Activated B cell treated with CpG ODN at 0.5 μM for 24 hours (primary cell): Measurements from ENCODE around the gene SDK2. TPM values are rescaled to one million over a fixed set of nuclear protein-coding genes. Genes with fewer than 3 reads are reported as not detected.
A peak's percentile ranks its signal among the peaks of the same experiment; 100 is the strongest.

Experiments used
- ATAC-seq: fragments of 200-7000 bp; cut with Tn5 transposase; one replicate; pipeline ENCODE4 v1.10.0; 2021; ENCODE audit warnings: low read depth, mild to moderate bottlenecking, moderate library complexity
- CTCF ChIA-PET: fragments of 350-600 bp; sonication (Branson Sonifier 250); formaldehyde crosslinking; loops from one replicate; lab custom pipeline; 2021; ENCODE audit warnings: antibody characterized with exemption; lab: Charles Lee
- POLR2A ChIA-PET: fragments of 350-600 bp; sonication (Branson Sonifier 250); formaldehyde crosslinking; loops from one replicate; lab custom pipeline; 2021; ENCODE audit warnings: antibody characterized with exemption; lab: Charles Lee
- DNase-seq: peaks from one replicate; pipeline ENCODE4 v3.0.0; 2022
- H3K27ac Mint-ChIP-seq: one replicate; pipeline ENCODE4 v1.8.0; 2020; ENCODE audit warnings: mixed read lengths
- H3K27me3 Mint-ChIP-seq: one replicate; pipeline ENCODE4 v1.8.0; 2021; ENCODE audit warnings: mixed read lengths
- H3K36me3 Mint-ChIP-seq: one replicate; pipeline ENCODE4 v1.8.0; 2021; ENCODE audit warnings: low read depth, mixed read lengths
- H3K4me1 Mint-ChIP-seq: one replicate; pipeline ENCODE4 v1.8.0; 2021; ENCODE audit warnings: mixed read lengths
- H3K4me3 Mint-ChIP-seq: one replicate; pipeline ENCODE4 v1.8.0; 2020; ENCODE audit warnings: mild to moderate bottlenecking, mixed read lengths
- H3K9me3 Mint-ChIP-seq: one replicate; pipeline ENCODE4 v1.8.0; 2020; ENCODE audit warnings: mixed read lengths
- CTCF ChIP-seq: fragments of 200-600 bp; IDR thresholded peaks from one replicate; pipeline ENCODE4 v1.8.0; 2022; ENCODE audit warnings: antibody characterized with exemption, mild to moderate bottlenecking
- intact Hi-C: fragments of 100-400 bp; cut with micrococcal nuclease; formaldehyde crosslinking; loops from one replicate; pipeline ENCODE4 v1.15.1; 2024
- total RNA-seq: library from RNA; stranded (reverse); gene quantifications from 2 replicates; pipeline ENCODE4 v1.2.3, GENCODE V29; 2022

Gene SDK2
- total RNA-seq, 1 donor from 2014 or later, result 2.5 TPM

GRCh38 chr17:73552300-73553048 lies 91.8 kb downstream of the SDK2 start:
- Mint-ChIP-seq H3K4me3 (peak overlapping the region; percentile 85), H3K9me3 (peaks cover 3% of the 10 kb centered on the region), H3K4me1 (peaks cover 40% of the 10 kb centered on the region), H3K36me3 (peaks cover 2% of the 10 kb centered on the region), H3K27ac (no peak overlapping the region), H3K27me3 (no peaks in the 10 kb centered on the region)
- CTCF ChIA-PET, result no interaction called here
- intact Hi-C loops, result loop anchor here (5.0 kb wide), 1 partner anchor 90 kb away; the partner anchor contains the start of gene SDK2
- no peak for DNase-seq
- ATAC-seq, result no peak
- no peak for TF ChIP-seq CTCF
- POLR2A ChIA-PET, result interaction anchor here (0.7 to 1.4 kb wide), 3 partner anchors 15 to 426 kb away, joined by 3 to 7 read pairs (median 4); no protein-coding TSS in a partner anchor

DNA sequence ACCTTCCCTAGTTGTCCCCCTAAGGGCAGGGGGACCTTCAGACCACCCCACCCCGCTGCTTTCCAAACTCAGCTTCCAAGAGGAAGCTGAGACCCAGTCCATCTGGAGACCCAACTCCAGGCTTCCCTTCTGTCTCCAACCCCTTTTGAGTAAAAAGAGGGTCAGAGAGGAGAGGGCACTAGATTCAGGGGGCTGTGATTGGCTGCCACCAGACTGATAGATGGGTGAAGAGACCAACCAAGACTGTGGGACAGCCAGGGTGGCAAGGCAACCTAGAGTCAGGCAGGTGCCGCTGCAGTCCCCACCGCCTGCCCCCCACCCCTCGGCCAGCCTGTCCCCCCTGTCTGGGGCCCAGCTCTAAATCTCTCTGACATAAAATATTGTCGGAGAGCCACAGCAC lies 92.5 kb downstream of the SDK2 start:
- Mint-ChIP-seq H3K36me3 (peaks cover 2% of the 10 kb centered on the region), H3K9me3 (peaks cover 3% of the 10 kb centered on the region), H3K4me3 (peak overlapping the region; percentile 85), H3K27me3 (no peaks in the 10 kb centered on the region), H3K4me1 (peaks cover 46% of the 10 kb centered on the region), H3K27ac (peak overlapping the region; percentile 76)
- intact Hi-C loops, result loop anchor here (5.0 kb wide), 1 partner anchor 91 kb away; the partner anchor contains the start of gene SDK2
- ChIA-PET POLR2A (interaction anchor here (0.7 to 1.4 kb wide), 2 partner anchors 16 to 91 kb away, joined by 3 to 4 read pairs; no protein-coding TSS in a partner anchor), CTCF (no interaction called here)
- DNase-seq (peak; percentile 23), ATAC-seq (peak; percentile 65)
- no peak for TF ChIP-seq CTCF

DNA sequence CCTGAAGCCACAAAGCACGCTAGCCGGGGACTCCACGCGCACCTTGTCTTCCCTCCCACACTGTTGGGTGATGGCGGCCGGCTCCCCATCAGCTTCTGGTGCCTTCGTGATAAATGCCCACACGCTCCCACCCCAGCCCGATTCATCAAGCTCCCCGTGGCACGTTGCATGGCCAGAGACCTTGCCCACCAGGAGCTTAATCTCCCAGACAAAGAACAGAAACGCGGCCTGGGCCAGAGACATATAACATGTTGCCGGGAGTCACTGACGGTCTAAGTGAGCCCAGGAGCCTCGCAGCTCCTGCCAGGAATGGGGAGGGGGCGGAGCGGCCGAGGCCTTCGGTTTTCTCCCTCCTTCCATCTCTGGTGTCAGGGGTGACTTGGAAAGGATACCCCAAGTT lies 93.1 kb downstream of the SDK2 start:
- Mint-ChIP-seq H3K36me3 (peaks cover 2% of the 10 kb centered on the region), H3K9me3 (peaks cover 3% of the 10 kb centered on the region), H3K4me3 (no peak overlapping the region), H3K4me1 (peaks cover 41% of the 10 kb centered on the region), H3K27ac (no peak overlapping the region), H3K27me3 (no peaks in the 10 kb centered on the region)
- no peak for DNase-seq
- intact Hi-C loops, result loop anchor here (5.0 kb wide), 1 partner anchor 91 kb away; the partner anchor contains the start of gene SDK2
- ATAC-seq, result no peak
- POLR2A ChIA-PET, result no interaction called here
- CTCF ChIA-PET, result no interaction called here
- TF ChIP-seq CTCF, result no peak

- POLR2A ChIA-PET, result no interaction called here
- ATAC-seq, result no peak
- no peak overlapping the region for H3K4me3 Mint-ChIP-seq
Observed at GRCh38 chr17:73550556-73550955, 93.7 kb downstream of the SDK2 start.

More at GRCh38 chr17:73550556-73550955, 93.7 kb downstream of the SDK2 start:
- H3K9me3 Mint-ChIP-seq, result peaks cover 3% of the 10 kb centered on the region
- H3K4me1 Mint-ChIP-seq, result peaks cover 41% of the 10 kb centered on the region
- intact Hi-C loops, result loop anchor here (5.0 kb wide), 1 partner anchor 92 kb away; the partner anchor contains the start of gene SDK2
- DNase-seq, result no peak
- no peak overlapping the region for H3K27ac Mint-ChIP-seq
- no peak for TF ChIP-seq CTCF
- no peaks in the 10 kb centered on the region for H3K27me3 Mint-ChIP-seq
- CTCF ChIA-PET, result no interaction called here
- H3K36me3 Mint-ChIP-seq, result peaks cover 2% of the 10 kb centered on the region
